DOHH2 (cell line): Measurements from ENCODE around the gene FANCC.

ENCODE experiments used
- CTCF ChIP-seq: fragments of 200-600 bp; sonication (generic); IDR thresholded peaks from one replicate; pipeline ENCODE4 v1.5.1; 2014; ENCODE audit warnings: antibody characterized with exemption, mild to moderate bottlenecking, low read depth, low read length; ENCODE audit not compliant: poor library complexity, severe bottlenecking
- EZH2phosphoT487 ChIP-seq: fragments of 200-600 bp; sonication (generic); IDR thresholded peaks from 2 replicates; pipeline ENCODE4 v1.6.1; 2017; ENCODE audit warnings: borderline replicate concordance, mild to moderate bottlenecking, antibody characterized with exemption, low read length, moderate library complexity, mixed read lengths

- TF ChIP-seq CTCF: no peak
- TF ChIP-seq EZH2phosphoT487: no peak
Measured at GRCh38 chr9:95098391-95098921, 219.1 kb downstream of the FANCC start.
